Activated CD8-positive, alpha-beta memory T cell treated with anti-CD3 and anti-CD28 coated beads, Interleukin-2, amount 50 U/mL, for 48 hours (primary cell): Measurements from ENCODE around the gene SLC23A2.
A peak's percentile ranks its signal among the peaks of the same experiment; 100 is the strongest.
"Not testable (repeated sequence)": the region's sequence is repeated elsewhere in the genome, so short reads cannot be mapped to it uniquely, and the experiment has no call there.

Experiments
- DNase-seq: peaks from one replicate; pipeline ENCODE4 v3.0.0-alpha.2; 2020

The SLC23A2 gene

DNA sequence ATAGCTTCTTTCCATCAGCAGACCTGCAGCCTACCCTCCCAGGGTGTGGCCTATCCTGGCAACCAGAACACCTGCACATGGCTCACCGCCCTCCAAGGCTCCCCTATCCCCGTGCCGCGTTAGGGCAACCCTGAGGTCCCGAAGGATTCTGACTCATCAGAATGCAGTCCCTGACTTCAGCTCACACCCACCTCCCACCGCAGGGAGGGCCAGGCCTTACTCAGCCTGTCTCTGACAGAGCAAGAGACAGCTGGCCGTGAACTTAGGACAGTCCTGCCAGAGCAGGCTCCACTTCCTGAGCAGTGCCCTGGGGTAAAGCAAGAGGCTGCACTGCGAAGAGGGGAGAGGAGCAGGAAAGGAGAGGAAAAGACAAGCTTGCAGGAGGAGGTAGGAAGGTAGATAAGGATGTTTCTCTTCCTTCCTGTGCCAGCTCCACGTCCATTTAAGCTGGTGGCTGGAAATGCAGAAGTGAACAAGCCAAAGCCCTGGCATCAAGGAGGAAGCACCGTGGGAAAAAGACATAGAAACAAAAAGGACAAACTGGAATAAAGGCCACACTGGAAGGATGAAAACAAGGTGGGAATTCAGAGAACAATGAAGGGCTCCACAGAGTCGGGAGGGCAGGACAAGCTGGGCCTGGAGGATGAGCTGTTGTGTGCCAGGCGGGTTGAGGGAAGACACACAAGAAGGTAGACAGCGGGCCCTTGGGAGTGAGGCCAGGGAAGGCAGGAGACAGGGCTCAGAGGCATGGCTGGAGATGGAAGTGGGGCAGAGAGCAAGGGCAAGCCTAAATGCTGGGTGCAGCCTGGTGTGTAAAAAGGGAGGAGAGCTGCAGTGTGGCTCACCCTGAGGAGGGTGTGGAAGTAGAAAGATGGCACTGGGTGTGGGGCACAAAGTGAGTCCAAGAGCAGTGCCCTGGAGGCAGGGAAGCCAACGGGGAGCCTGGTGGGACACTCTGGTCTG lies 102.7 kb downstream of the SLC23A2 start:
- DNase-seq: peak; percentile 43

DNA sequence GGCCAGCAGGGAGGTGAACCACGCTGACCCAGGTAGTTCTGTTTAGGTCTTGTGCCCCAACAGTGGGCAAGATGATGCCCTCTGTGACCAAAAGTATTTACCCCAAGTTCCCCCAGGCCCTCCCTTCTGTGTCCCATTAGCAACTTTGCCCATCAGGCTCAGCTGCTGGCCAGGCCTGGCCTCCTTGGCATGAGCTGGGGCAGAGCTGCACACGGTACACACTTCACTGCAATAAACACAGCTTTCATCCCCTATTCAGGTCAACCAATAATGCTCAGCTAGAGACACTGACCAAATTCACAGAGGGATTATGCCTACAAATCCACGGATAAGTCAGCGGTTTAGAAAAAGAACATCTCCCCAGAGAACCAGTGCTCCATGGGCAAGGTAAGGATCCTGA lies 103.7 kb downstream of the SLC23A2 start:
- no peak for DNase-seq

DNA sequence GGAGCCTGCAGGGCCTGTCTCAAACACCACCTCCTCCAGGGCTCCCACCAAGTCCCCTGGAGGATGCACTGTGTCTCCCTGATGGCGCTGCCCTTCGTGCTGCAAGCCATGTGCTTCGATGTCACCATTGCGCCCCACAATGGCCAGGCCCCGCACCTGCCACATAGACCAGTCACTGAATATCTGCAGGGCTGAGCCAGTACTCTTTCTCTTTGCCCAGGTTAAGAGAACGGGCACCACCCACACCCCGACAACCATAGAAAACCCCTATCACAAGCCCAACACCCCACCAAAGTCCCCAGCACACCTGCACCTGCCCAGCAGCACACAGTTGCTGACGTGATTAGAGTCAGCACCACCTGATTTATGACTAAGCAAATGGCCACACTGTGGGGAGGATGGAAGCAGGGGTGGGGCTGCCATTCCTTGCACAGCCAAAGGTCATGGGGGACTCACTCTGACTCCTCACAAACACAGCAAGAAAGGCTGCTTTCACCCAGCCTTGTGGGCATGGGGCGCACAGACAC lies 104.3 kb downstream of the SLC23A2 start:
- peak; percentile 48 for DNase-seq

DNA sequence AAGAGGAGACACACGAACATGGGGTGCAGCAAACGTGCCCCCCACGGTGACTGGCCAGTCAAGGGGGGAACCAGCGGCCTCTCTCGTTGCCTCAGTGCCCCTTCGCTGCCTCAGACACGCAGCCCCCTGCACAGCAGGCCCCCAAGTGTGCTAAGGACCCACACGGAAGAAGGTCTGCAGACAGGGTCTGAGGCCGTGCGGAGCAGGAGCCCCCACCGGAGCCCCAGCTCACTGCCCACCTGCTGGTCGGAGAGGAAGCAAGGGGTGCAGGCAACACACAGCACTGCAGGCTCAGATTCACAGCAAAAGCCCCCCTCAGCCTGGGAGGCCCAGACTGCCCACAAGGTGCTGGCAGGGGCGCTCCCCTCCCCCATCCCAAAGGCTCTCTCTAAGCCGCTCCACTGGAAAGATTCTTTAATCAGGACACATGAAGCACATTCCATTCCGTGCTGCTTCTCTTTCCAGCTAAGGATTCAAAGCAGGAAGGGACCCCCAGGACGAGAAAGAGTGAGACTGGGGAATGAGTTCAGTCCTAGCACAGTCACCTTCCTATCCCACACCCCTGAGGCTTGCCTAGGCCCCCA lies 105.1 kb downstream of the SLC23A2 start:
- peak; percentile 44 for DNase-seq

DNA sequence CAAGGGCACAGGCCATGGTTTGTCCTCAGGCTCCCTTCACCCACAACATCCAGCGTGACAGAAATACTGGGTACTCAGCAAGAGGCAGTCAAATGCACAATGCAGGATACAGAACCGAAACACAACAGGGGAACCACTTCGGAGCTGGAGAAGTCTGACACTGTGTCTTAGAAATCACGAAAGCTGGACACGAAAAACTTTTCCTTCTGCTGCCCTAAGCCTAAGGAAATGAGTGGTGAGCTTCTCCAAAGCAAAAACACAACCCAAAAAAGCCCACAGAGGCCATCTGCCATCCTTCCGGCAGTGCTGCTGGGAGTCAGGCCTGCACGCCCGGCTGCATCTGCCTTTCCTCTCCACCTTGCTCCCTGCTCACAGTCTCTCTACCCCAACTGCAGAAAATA lies 106.3 kb downstream of the SLC23A2 start:
- DNase-seq: peak; percentile 28

DNA sequence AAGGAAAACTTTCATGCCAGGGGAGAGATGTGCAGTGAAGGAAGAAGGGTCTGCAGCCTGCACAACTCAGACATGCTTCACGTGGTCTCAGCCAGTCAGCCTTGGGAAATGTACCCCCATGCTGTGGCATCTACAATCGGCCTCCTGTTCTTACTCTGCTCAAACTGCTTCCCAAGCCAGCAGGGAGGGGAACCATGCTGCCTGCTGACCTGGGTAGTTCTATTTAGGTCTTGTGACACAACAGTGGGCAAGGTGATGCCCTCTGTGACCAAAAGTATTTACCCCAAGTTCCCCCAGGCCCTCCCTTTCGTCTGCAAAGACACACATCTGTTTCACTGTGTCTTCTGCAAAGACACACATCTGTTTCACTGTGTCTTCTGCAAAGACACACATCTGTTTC lies 106.9 kb downstream of the SLC23A2 start:
- peak; percentile 40 for DNase-seq

DNA sequence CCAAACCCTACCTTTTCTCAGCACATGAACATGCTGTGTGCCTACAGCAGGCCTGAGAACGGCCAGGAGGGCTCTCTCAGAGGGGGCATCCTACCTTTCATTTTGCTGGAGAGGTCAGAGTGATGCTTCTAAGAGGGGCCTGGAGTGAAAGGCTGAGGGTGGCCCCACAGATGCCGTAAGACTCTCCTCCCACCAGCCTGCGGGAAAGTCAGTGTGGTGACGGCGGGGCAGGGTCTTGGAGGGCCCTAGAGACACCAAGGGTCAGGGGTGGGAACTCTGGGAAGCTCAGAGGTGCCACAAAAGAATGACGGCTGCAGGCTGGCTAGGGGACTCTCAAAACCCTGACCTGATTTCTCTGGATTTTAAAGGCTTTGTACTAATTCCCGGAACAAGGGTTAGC lies 107.6 kb downstream of the SLC23A2 start:
- DNase-seq: peak; percentile 22

DNA sequence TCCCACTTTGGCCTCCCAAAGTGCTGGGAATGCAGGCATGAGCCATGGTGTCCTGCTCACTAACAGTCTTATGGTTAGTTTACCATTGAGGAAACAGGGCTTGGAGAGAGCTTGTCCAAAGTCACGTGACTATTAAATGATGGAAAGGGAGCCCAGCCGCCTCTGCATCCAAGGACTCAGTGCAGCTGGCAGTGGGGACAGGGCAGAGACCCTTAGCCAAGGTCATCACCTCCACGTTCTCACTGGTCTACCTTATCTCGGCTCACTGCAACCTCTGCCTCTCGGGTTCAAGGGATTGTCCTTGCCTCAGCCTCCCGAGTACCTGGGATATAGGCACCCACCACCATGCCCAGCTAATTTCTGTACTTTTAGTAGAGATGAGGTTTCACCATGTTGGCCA lies 109.3 kb downstream of the SLC23A2 start:
- peak; percentile 28 for DNase-seq

DNA sequence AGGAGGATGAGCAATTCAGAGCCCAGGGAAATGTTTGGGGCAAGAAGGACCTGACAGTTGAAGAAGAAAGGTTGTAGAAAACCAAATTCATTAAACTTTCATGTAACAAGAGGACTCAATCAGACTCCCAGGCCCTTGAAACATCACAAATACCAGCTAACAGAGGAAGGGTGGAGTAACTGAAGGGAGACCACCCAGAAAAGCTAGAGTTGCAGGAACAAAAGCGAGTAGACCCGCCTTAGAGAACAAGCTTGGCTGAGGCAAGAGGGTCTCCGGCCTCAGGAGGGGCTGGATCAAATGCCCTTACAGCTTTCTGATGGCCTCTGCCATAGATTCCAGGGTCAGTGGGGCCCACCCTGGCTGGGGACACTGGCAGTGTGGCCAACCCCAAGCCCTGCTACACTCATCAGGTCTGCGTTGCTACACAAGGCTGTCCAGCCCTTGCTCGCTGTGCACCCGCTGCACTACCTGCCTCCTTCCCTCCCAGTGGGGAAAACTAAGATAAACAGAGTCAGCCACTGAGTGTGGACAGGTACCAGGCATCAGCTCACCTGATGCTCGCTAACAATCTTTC lies 110.0 kb downstream of the SLC23A2 start:
- DNase-seq: peak; percentile 40

DNA sequence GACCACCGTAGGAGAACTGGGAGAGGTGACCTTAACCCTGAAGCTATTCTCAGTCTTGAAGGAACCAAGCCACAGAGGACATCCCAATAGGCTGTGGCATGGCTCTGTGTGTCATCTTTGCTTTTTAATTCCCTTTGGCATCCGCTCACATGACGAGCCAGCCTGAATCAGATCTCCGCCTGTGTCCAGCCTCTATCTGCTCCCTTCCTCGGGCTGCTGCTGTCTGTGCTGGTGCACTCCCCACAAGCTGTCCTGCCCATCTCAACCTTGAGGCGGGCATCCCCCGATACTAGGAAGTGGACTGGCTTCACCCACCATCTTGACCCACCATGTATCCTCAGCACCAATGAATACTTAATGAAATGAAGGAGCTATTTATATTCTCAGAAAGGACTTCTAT lies 111.9 kb downstream of the SLC23A2 start:
- DNase-seq: no peak

DNA sequence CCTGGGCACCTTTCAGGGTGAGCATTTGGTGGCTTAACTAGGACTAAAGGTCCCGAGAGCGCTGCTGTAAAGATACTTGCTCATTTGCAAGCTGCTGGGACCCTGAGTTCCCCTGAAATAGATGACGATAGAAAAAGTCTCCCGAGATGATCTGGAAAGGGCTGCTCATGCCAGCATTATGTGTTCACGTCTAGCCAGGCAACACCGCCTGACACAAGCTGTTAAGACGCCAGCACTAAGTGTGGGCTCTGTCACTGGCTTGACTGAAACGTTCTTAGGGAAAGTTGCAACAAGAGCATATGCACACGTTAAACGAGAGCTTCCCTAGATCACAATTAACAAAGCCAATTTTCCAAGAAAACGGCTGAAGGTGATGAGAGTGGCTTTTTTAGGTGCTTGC lies 113.7 kb downstream of the SLC23A2 start:
- peak; percentile 20 for DNase-seq

DNA sequence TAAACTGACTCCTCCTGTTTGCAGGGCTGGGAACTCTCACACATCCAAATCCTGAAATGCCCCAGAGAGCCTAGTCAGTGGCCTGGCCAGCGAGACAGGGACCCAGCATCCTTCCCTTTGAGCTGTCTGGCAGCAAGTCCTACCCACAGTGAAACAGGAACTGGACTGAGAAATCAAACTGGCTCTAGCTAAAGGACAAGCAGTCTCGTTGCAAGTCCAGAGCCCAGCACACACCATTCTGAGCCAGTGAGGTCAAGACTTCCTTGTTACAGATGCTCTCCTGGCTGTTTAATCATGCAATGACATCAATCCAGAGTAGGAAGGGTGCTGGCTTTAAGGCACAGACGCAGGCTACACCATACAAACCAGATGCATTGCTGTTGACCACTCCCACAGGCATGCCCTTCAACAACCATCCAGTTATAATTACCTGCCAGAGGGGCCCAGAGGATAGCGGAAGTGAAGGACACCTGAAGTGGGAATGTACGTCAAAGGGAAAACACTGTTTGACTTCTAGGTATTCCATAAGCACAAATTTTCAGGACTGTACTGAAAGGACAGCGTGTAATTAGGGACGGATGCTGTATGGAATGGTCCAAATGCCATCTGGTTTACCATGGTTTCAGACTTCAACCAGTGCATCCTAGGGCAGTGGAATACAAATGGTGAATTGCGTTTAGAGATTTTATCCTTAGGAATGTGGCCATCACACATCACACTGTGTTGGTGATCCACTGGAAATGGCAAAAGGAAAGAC lies 114.4 kb downstream of the SLC23A2 start:
- DNase-seq: peak; percentile 17

DNA sequence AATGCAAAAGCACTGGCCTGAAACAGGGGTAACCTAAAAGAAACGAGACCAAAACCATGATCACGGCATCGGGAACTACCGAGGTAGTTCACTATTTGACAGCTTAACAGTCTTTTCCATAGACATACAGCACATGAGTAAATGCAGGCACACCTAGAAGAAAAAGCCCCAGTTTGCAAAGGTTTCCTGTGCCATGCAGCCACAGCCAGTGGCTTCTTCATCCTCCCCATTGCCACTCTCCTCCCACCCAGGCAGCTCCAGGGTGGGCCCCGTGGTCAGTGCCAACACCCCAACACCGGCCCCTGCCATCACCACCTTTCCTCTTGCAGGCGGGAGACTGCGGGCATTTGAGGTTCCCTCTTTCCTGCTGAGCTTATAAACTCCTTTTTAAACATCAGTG lies 115.4 kb downstream of the SLC23A2 start:
- DNase-seq: peak; percentile 37

DNA sequence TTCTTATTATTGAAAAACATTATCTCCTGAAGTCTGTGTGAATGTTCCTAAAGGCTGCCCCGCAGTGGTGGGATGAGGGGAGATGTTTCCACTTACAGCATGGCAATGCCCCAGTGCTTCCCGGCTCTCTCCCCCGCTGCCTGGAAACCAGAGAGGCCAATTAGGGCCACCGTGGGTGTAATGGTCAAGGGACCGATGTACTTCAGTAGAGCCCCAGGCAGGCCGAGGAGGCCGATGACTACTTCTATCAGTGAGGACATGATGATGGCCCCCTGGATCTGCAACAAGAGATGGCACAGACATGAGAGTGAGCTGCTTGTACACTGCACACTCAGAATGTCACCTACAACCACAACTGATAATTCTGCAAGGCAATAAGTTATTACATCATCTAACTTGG lies 117.8 kb downstream of the SLC23A2 start:
- DNase-seq: no peak

DNA sequence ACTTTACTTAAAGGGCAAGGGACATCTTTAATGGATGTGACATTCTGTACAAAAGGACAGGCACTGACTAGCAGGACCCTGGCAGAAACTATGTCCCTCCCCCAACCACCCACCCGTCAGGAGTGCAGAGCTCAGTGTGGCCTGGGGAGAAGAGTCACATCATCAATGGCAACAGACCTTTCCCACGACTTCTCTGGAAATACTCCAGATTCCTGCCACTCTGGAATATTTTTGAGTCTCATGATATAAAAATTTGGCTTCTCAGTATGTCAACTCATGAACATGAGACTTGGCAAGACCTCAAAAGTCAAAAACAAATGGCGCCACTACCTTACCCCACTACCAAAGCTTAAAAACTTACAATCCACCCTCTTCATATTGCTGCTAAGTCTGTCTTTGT lies 118.3 kb downstream of the SLC23A2 start:
- DNase-seq: no peak

DNA sequence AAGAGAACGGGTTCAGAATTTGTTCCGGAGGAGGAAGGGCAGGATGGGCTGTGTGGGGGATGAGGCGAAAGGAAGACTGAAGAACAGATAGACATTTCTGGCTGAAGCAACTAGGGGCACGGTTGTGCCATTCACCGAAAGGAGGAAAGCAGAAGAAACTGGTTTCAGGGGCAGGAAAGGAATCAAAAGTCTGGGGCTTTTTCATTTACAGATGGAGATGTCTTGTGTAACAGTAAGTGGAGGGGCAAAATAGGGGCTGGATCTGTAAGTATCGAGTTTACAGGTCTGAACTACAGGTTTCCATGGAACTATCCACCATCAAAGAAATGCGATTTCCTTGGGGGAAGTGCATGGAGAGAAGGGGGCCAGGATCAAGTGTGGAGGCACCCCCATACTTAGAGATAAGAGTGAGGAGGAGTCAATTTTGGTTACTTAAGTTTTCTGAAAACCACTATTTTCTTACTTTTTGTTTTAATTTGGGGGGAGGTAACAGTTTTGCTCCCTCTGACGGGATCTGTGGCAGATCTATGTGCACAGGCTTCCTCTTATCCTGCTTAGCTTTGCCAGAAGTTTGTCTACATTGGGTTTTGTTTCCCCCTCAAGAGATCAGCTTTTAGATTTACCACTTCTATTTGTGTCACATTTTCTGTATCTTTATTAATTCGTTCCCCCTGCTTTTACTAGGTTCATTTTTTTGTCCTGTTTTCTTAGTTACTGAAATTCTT lies 120.1 kb downstream of the SLC23A2 start:
- DNase-seq: no peak

DNA sequence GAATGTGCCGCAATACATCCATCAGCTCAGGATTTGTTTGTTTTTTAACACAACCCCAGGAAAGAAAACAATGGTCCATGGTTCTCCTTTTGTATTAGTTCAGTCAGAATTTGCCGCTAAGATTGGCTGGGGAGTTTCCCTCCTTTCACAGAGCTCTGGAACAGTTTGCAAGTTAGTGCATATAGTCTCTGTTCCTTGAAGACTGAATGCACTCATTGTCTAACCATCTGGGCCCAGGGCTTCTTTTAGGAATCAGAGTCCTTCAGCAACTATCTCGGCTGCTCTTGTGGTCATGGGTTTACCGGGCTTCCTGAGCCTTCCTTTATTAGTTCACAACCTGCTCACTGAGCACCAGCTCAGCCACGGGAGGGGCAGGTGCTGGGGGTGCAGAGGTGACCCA lies 121.3 kb downstream of the SLC23A2 start:
- DNase-seq: no peak

DNA sequence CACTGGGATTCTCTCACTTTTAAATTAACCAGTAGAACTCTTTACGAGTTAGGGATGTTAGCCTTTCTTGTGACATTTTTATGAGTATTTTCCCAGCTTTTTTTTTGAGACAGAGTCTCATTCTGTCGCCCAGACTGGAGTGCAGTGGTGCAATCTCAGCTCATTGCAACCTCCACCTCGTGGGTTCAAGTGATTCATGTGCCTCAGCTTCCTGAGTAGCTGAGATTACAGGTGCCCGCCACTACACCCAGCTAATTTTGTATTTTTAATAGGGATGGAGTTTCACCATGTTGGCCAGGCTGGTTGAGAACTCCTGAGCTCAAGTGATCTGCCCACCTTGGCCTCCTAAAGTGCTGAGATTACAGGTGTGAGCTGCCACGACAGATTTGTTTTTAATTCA lies 123.2 kb downstream of the SLC23A2 start:
- not testable (repeated sequence) for DNase-seq

DNA sequence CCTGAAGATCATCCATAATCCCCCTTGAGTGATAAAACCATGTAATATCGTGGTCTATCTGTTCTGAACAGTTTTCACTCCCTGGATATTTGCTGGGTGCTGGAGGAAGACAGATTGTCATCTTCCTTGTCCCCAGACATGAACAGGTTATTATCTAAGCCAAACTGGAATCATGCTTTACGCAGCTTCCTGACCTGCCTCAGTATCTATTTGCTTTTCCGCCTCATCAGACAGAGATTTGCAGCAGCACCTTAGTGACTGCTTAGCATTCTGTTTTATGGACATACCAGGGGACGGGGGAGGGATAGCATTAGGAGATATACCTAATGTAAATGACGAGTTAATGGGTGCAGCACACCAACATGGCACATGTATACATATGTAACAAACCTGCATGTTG lies 124.6 kb downstream of the SLC23A2 start:
- no peak for DNase-seq

DNA sequence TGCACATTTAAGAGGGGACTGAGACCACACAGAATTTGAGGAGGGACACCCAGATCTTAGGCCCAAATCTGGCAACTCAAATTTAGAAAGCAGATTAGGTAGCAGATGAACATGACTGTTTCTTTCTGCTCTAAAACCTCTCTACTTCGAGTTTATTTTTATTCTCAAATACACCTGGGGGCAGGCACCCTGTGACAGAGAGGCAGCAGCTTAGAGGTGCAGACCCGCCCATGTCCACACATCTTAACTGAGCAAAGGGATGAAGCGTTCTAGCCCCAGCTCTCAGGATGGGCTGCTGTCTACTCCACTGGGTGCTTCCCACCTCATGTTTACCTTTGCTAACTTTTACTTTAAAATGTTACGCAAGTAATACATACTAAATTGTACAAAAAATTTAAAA lies 125.0 kb downstream of the SLC23A2 start:
- no peak for DNase-seq

DNA sequence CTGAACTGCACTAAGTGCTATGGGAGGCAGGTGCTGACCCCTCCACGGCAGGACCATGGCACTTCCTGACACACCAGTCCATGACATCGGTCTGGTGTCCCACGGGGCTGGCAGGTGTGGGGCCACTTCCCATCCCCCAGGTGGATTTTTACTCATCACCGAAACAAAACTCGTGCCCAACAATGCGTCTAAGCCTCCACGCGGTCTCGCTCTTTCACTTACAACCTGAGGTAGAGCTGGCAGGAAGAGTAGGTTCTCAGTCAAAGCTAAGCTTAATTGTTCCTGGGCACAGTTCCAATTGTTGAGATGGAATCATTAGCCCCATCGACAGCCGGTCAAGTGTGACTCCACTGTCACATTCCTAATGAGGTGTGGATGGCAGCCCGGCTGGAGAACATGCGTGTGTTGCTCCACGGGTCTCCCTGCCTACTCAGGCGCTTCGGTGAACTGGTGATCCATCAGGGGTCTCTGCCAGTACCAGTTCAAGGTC lies 125.7 kb downstream of the SLC23A2 start:
- no peak for DNase-seq

DNA sequence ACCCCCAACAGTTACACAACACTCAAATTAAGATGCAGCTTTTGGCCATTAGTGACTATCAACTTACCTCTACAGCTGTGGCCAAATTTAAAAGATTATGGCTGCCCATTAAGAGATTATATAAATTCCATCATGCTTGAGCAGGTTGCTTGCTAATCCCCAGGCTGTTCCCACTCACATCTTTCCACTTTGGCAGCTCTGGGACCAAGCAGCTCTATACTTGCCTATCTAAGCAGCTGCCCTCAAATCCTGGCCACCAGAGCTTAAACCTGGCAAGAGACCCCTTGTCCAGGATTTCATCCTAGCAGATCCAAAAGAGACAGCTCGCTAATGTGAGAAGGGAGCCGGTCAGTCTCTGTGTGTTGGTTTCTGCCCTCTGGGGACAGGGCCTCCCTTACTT lies 127.9 kb downstream of the SLC23A2 start:
- no peak for DNase-seq
